Retinal pigment epithelial cell (primary cell): Measurements from ENCODE around the gene EPN3.

Experiments
- DNase-seq: peaks from one replicate; pipeline ENCODE4 v3.0.0-alpha.2; 2010; ENCODE audit warnings: low read depth
- H3K4me3 ChIP-seq: 2 replicates; pipeline ENCODE4 v1.5.1; 2011; ENCODE audit warnings: mild to moderate bottlenecking, low read length, control low read depth, moderate library complexity
- TF ChIP-seq, protein P1 (sequence below): conservative IDR thresholded peaks from 2 replicates; pipeline ENCODE4 v1.5.1; 2011; ENCODE audit warnings: low read depth, low read length, control low read depth, inconsistent platforms

Gene EPN3

DNA sequence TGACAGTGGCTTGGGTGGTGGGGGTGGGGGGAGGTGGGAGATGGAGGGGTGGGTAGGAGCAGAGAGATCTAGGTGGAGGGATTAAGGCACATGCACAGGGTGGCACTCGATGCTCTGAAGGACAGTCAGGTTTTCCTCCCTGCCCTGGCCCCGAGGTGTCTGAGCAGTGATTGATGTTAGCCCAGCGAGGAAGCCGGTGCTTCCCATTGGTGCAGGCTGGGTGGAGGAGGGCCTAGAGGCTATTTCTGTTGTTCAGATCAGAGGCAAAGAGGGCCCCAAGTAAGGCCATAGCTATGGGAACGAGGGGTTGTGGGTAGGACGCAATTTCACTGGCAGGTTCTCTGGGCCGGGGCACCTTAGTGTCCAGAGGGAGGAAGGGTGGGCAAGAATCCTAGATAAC is 51.1 kb downstream of the EPN3 start:
- no peak for DNase-seq
- no peak overlapping the region for H3K4me3 ChIP-seq
- TF ChIP-seq, protein P1, sequence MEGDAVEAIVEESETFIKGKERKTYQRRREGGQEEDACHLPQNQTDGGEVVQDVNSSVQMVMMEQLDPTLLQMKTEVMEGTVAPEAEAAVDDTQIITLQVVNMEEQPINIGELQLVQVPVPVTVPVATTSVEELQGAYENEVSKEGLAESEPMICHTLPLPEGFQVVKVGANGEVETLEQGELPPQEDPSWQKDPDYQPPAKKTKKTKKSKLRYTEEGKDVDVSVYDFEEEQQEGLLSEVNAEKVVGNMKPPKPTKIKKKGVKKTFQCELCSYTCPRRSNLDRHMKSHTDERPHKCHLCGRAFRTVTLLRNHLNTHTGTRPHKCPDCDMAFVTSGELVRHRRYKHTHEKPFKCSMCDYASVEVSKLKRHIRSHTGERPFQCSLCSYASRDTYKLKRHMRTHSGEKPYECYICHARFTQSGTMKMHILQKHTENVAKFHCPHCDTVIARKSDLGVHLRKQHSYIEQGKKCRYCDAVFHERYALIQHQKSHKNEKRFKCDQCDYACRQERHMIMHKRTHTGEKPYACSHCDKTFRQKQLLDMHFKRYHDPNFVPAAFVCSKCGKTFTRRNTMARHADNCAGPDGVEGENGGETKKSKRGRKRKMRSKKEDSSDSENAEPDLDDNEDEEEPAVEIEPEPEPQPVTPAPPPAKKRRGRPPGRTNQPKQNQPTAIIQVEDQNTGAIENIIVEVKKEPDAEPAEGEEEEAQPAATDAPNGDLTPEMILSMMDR, result no peak

DNA sequence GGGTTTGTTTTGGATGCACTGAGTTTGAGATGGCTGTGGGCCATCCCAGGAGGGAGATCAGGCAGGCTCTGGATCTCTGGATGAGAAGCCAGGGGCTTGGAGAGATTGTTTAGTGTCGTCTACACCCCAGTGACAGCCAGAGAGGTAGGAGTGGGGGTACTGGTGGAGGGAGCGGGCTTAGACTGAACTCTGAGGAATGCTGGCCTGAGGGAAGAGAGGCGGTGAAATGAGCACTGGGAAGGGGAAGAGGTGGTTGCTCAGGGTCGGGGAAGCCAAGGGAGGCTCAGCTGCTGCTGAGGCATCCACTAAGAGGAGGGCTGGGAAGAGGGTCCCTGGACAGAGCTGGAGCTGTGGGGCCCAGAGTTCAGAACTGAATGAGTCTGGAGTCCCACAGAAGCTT is 51.6 kb downstream of the EPN3 start:
- H3K4me3 ChIP-seq, result no peak overlapping the region
- TF ChIP-seq, protein P1, result no peak

GRCh38 chr17:50584749-50585148 is 52.2 kb downstream of the EPN3 start:
- DNase-seq, result no peak
- no peak overlapping the region for H3K4me3 ChIP-seq
- TF ChIP-seq, protein P1, result no peak

More for the DNA sequence above, 51.6 kb downstream of the EPN3 start:
- no peak for DNase-seq

- no peak overlapping the region for H3K4me3 ChIP-seq
- DNase-seq, result no peak
- TF ChIP-seq, protein P1, result no peak
Observed at GRCh38 chr17:50585346-50585745, 52.8 kb downstream of the EPN3 start.

GRCh38 chr17:50585891-50586290 is 53.4 kb downstream of the EPN3 start:
- no peak for DNase-seq

DNA sequence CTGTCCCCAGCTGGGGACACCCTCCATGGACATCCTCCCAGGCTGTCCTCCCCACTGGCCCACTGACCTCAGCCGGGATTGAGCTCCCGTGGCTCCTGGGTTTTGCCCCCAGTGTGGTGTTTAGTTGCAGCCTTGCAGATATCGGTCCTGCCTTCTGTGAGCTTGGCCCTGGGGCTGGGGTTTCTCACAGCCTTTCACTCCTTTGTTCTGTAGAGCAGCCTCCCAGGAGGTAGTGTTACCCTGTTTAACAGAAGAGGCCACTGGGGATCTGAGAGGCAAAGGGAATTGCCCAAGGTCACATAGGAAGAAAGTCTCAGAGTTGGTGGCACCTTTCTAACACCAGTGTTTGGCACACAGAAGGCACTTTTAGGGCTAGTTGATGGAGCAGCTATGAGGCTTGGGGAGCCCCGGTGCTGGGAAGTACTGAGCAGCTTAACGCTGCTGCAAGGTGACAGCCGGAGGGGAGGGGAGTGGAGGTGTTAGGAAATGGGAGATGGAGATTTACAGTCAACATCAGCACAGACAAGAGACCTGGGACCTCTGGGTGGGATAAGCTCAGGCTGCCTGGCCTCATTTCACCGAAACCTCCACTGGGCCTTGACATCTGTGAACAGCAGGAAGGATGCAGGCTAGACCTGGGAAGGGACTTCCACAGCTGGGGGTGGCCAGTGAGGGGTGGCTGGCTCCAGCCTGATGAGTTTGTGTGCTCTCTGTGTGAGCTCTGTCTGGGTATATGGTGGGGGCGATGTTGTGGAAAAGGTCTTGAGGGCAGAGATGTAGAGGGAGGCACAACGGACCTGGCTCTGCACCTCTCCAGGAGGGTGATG is 54.1 kb downstream of the EPN3 start:
- TF ChIP-seq, protein P1, result no peak
- DNase-seq, result no peak
- H3K4me3 ChIP-seq, result no peak overlapping the region

More at GRCh38 chr17:50585891-50586290, 53.4 kb downstream of the EPN3 start:
- H3K4me3 ChIP-seq, result no peak overlapping the region
- TF ChIP-seq, protein P1, result no peak

GRCh38 chr17:50587571-50587970 is 55.0 kb downstream of the EPN3 start:
- no peak for DNase-seq
- TF ChIP-seq, protein P1, result no peak

More at GRCh38 chr17:50587571-50587970, 55.0 kb downstream of the EPN3 start:
- no peak overlapping the region for H3K4me3 ChIP-seq
